ENCODE results near the gene MAP4K2.

Gene MAP4K2

DNA sequence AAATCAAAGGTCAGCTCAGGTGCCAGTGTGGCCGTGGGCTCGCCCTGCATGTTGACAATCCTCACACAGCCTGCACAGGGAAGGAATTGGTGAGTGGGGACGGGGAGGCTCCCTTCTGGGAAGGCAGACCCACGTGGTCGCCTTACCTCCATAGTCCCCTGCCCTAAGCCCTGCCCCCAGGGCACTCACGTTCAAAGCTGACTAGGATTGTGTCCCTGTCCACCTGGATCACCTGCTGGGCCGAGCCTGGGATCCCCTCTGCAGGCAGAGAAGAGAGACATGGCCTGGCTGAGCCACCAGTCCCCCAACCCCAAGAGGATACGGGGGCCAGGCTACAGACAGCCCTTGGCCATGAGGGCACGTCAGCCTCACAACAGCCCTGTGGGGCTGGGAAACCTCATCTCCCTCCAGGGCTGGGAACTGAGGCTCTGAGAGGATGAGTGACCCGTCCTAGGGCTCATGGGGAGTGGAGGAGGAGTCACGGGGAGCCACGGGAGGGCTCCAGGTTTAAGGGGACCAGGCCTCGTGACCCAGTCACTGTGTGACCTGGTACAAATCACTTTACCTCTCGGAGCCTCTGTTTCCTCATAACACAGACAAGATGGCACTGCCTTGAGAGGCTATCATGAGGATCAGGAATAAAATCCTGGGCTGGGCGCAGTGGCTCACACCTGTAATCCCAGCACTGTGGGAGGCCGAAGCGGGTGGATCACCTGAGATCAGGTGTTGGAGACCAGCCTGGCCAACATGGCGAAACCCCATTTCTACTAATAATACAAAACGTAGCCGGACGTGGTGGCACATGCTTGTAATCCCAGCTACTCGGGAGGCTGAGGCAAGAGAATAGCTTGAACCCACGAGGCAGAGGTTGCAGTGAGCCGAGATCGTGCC lies 12.6 kb downstream of the MAP4K2 start:
- no peak for DNase-seq

GRCh38 chr11:64789331-64790204 lies 13.4 kb downstream of the MAP4K2 start:
- DNase-seq = no peak

DNA sequence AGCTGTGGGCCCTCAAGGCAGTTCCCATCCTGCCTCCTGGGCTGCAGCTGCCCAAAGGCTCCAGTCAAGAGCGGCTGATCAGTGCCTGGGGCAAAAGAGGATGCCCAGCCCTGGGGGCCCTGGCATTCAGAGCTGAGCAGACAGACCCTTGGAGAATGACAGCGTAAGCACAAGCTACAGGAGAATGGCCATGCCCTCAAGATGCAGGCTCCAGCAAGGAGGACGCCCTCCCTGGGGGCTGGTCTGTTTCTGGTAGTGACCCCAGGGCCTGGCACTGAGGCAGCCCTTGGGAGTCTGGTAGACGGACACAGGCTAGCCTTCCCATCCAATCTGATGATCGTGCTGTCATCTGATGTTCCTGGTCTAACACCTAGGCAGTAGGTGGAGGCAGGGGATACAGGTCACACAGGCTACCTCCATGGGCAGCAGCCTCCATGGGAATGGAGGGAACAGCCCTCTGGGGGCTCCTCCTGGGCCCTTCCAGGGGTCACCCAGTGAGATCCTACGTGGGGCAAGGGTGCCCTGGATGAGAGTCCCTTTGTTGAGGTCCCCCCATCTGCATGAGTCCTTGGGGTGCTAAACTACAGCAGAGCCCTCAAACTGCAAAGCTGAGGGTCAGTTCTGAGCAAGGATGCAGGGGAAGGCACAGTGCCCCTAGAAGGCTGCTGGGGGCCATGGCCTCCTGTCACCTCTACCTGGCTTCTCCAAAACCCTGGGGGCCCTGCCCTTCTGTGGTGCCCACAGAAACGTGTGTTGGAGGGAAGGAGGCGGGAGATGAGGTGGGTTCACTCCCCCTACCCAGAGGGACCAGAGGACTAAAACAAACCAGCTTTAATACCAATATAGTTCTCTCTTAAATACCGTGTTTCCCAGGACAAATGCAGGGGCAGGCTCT lies 14.4 kb downstream of the MAP4K2 start:
- DNase-seq = no peak

GRCh38 chr11:64787526-64788320 lies 15.3 kb downstream of the MAP4K2 start:
- no peak for DNase-seq

- DNase-seq = no peak
Observed at GRCh38 chr11:64786308-64786707, 16.7 kb downstream of the MAP4K2 start.

DNA sequence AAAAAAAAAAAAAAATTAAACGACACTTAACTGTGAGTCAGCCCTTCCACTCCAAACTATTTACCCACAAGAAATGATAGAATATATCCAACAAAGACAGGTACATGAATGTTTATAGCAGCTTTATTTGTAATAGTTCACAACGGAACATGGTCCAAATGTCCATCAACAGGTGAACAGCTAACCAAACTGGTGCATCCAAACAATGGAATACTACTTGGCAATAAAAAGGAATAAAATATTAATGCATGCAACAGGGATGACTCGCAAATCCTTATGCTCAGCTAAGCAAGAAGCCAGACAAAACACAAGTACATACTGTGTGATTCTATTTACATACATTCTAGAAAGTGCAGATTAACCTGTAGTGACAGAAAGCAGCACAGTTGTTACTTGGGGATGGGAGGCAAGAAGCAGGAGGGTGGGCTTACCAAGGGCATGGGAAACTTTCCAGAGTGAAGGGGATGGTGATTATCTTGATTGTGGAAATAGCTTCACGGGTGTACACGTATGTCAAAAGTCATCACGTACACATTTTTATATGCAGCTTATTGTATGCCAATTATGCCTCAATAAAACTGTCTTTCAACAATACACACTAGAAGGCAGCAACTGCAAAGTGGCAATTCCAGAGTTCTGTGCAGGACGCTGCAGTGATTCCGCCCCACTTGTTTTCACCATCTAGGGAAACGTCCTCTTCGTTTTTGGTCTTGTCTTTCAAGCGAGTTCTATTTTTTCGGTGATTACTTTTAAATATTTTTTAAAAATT lies 18.0 kb downstream of the MAP4K2 start:
- DNase-seq = no peak

DNA sequence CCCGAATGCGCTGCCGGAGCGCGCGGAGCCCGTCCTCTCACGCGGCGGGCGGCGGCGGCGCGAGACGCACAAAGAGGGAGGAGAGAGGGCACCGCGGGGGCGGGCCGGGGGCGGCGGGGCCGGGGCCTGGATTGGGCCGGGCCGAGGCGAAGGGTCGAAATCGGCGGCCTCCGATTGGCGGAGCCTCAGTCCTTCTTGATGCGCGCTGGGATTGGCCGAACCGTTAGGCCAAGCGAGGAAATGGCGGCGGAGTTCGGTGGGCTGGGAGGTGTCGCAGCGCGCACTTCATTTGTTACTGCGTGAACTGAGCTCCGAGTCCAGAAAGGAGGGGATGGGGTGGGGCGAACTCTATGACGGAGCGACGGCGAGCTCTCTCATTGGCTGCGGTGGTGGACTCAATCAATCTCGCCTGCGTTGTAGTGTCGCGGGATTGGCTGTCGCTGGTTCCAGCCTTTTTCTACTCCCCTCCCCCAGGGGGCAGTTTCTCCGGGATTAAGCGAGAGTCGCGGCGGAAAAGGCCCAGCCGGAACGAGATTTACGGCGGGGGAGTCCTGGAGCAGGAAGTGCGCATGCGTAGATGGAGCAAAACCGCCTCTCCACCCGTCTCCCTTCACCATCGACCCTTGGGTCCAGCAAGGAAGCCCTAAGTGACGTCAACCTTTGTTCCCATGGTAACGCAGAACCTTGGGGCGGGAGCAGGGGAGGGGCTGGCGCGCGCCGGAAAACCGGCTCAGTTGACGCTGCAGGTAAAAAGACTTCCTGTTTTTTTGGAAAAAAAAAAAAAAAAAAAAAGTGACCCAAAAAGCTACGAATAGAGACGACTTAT lies 24.3 kb downstream of the MAP4K2 start, which contains the start of gene SF1:
Gene SF1, minus strand, starts transcription at position 70 of the 826 bp plus-strand sequence. CDS start 150 bp downstream, outside the sequence.
- peak; percentile 97 for DNase-seq

GRCh38 chr11:64778223-64778472 lies 24.9 kb downstream of the MAP4K2 start:
- no peak for DNase-seq

- peak; percentile 65 for DNase-seq
Observed at GRCh38 chr11:64777449-64778222, 25.4 kb downstream of the MAP4K2 start.

GRCh38 chr11:64776875-64777274 lies 26.1 kb downstream of the MAP4K2 start:
- DNase-seq = no peak

DNA sequence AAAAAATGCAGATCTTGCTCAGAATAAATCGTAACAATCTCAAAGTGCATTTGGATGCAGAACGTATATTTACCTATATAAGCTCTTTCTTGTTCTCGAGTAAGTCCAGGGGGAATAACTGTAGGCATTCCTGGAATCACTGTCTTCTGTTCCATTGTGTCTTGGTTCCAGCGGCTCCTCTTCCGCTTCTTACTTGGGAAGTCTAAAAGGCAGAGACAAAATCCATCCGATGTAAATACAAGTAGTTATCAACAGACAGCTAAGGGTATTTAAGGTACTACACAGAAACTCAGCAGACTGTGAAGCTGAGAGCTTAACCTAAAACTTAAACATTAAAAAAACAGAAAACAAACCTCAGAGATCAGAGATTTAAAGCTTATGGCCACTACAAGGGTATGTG lies 26.6 kb downstream of the MAP4K2 start:
- DNase-seq = no peak

GRCh38 chr11:64774144-64774543 lies 28.9 kb downstream of the MAP4K2 start:
- no peak for DNase-seq

GRCh38 chr11:64772303-64773018 lies 30.6 kb downstream of the MAP4K2 start:
- no peak for DNase-seq

- no peak for DNase-seq
Observed at GRCh38 chr11:64771861-64772260, 31.2 kb downstream of the MAP4K2 start.

DNA sequence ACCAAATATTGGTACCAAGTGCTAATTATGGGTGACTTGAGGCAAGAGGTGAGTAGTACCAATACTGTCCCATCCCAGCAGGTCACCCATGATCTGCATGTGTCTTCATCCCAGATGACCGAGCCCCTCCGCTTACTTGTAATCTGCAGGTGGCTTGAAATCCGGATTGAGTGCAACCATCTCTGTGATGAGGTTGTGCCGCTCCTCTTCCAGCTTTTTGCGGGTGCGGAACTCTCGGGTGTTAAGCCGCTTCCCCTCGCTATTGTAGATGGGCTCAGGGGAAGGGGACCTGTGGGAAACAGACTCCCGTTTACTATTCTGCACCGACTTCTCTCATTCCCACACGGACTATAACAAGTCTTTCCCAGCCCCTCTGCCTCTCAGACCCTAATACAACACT lies 32.9 kb downstream of the MAP4K2 start:
- no peak for DNase-seq

DNA sequence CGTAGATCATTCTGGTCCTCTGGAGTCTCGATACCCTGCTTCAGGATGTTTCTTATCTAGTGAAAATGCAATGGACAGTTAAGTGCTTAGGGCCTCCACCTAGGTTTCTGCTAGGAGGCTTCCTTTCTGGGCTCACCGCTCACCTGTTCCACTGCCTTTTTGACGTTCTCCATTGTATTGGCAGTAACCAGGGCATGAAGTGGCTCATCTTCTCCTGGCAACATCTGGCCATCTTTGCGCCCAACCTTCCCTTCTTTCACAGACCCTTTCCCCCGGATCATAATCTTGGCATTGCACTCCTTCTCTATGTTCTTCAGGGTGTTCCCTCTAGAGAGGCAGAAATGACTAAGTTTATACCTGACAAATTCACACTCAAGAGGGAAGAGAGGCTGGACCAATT lies 33.7 kb downstream of the MAP4K2 start:
- DNase-seq = no peak

- DNase-seq = no peak
Observed at GRCh38 chr11:64768300-64768694, 34.7 kb downstream of the MAP4K2 start.

- DNase-seq = peak; percentile 74
Observed at GRCh38 chr11:64767344-64768299, 35.4 kb downstream of the MAP4K2 start.

Data from activated T-cell treated with anti-CD3 and anti-CD28 coated beads for 4 hours (primary cell).